NCI-H345 (cell line): ENCODE measurements around the gene OR52E4.

Source experiments
- DNase-seq: peaks from one replicate; lab custom pipeline; 2025; lab: John Stamatoyannopoulos, UW

The OR52E4 gene

DNA sequence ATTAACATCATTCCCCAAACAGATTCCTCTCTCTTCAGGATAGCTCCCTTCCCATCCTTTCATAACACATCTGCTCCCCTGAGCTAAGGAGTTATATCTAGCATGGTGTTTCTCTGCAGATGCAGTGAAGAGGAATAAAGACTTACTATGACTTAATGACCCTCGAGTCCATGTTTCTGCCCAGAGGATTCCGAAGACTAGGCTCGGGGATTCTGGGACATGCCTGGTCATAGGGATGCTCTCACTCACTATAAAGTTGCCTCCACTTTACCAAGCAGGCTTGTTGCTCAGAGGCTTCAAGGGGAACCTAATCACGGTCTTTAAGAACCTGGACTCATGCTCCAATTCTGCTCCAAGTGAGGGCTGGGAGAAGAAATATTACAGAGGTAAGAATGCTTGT, at the start of gene OR52E4:
Gene OR52E4 (plus strand): TSS at position 301 of the 400 bp plus-strand sequence. CDS start 3,664 bp downstream, outside the sequence.
- DNase-seq, result no peak

- peak; percentile 23 for DNase-seq
Measured at GRCh38 chr11:5831196-5831829, 49.1 kb upstream of the OR52E4 start.

DNA sequence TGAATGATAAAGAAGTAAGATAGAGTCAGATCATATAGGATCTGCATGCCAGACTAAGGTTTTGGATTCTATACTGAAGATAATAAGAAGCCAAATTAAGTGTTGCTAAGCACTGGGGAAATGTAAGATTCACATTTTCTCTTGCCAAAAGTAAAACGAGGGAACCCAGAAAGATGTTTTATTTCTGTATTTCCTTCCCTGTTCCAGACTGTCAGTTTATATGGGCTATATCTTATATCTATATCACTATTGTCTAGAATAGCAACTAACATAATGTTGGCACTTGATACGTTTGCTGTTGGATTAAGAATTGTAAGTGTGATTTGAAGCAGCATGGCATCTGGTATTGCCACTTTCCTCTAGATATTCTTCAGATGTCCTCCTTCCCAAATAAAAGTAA, 47.0 kb upstream of the OR52E4 start:
- DNase-seq, result no peak

GRCh38 chr11:5837695-5838094, 42.7 kb upstream of the OR52E4 start:
- no peak for DNase-seq

- no peak for DNase-seq
Measured at GRCh38 chr11:5841797-5842196, 38.6 kb upstream of the OR52E4 start, which contains the start of gene OR52E6. Gene OR52E6, minus strand, starts transcription at chr11:5841897. Its CDS starts 0 bp downstream, at chr11:5841897.

DNA sequence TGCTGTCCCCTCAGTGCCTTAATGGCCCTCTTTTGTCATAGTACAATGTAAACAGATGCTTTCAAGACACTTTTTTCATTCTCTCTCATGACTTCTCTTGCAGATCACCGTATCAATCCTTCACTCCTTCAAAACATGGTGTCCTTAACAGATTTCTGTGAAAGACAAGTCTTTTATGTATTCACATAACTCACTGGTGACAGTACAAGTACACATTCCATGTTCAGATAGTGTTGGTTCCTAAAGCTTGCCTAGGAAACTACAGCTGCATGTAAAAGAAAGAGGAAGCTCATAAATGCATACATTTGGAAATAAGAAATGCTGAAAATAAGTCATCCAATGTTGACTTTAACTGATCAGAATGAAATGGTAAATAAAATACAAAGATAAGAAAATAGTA, 33.7 kb upstream of the OR52E4 start:
- no peak for DNase-seq

DNA sequence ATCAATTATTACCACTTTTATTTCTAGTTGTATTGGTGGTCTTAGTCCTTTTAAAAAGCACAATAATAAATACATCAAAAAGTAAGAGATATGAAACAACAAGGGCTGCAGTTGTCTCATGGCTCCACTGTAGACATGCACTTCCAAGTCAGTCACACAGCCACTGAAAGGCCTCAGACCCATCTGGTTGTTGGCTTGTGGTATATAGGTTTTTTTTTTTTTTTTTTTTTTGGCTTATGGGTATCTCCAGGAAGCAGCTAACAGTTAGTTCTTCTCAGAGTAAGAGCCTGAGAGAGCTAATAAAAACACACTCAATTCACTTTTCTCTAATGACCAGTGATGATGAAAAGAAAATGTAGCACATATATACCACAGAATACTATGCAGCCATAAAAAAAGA, 32.7 kb upstream of the OR52E4 start:
- DNase-seq, result no peak

DNA sequence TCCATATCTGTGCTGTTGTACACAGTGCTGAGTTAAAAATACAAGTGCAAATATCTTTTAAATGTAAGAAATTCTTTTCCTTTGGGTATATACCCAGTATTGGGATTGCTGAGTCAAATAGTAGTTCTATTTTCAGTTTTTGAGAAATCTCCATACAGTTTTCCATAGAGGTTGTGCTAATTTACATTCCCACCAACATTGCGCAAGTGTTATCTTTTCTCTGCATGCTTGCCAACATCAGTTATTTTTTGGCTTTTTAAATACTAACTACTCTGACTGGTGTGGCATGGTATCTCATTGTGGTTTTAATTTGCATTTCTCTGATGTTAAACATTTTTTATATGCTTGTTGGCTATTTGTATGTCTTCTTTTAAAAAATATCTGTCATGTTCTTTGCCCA, 29.4 kb upstream of the OR52E4 start:
- DNase-seq, result no peak

- no peak for DNase-seq
Measured at GRCh38 chr11:5857590-5857989, 22.8 kb upstream of the OR52E4 start, which contains the start of gene OR52E8. Gene OR52E8, minus strand, starts transcription at chr11:5857690. Its CDS starts 0 bp downstream, at chr11:5857690.

- DNase-seq, result no peak
Measured at GRCh38 chr11:5865826-5866225, 14.6 kb upstream of the OR52E4 start.

- DNase-seq, result no peak
Measured at GRCh38 chr11:5878564-5878963, 1.9 kb upstream of the OR52E4 start.

DNA sequence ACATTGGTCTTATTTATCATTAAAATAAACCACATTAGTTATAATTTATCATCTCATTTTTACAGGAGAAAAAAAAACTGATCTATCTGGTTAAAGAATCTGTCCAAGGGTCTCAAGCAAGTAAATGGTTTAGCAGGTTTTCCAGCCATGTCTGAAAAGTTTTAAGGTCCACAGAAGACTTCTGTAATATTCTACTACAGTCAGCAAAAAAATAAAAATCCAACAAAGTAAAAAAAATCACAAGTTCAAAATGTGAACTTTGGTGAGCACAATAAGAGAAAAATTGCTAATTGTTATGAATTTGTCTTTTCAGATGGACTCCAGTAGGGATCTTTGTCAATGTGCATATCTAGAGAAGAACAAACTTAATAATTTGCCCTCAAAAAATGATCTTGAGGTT, 1.3 kb downstream of the OR52E4 start:
- no peak for DNase-seq

- no peak for DNase-seq
Measured at GRCh38 chr11:5887172-5887571, 6.7 kb downstream of the OR52E4 start.

DNA sequence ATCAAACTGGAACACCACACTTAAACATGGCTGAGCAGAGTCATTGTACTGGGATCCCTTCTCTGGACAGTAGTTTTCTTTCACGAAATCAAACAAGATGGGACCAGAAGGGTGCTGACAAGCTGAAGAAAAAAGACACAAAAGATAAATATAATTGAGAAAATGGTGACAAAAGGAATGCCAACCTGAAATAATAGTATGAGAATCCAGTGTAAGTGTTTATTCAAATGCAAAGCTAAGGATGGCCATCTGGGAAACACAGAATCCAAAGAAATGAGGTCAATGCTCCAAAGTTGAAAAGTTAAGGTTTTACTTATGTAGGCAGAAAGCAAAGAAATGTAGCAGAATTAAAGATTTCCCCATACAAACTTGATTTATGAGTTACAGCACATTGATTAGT, 7.2 kb downstream of the OR52E4 start:
- no peak for DNase-seq

DNA sequence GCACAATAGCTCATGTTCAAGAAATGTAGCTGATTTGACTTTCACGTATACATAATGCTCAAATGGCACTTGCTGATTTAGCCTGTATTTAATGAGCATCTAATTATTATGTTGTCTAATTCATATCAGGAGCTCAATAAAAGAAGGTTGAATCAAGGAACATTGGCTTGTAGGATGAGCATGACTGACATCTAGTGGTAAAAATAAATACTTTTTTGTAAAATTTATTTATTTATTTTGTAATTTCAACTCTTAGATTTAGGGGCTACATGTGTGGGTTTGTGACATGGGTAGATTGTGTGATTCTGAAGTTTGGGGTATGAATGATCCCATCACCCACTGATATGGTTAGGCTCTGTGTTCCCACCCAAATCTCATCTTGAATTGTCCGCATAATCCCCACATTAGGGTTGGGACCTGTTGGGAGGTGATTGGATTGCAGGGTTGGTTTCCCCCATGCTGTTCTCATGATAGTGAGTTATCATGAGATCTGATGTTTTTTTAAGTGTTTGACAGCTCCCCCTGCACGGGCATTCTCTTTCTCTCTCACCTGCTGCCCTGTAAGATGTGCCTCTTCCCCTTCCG, 10.9 kb downstream of the OR52E4 start:
- peak; percentile 11 for DNase-seq

- no peak for DNase-seq
Measured at GRCh38 chr11:5892908-5893307, 12.5 kb downstream of the OR52E4 start, which contains the start of gene OR52E5. Gene OR52E5, plus strand, starts transcription at chr11:5893208. Its CDS starts 7,569 bp downstream, at chr11:5900777.

GRCh38 chr11:5899534-5899933, 19.1 kb downstream of the OR52E4 start:
- no peak for DNase-seq

DNA sequence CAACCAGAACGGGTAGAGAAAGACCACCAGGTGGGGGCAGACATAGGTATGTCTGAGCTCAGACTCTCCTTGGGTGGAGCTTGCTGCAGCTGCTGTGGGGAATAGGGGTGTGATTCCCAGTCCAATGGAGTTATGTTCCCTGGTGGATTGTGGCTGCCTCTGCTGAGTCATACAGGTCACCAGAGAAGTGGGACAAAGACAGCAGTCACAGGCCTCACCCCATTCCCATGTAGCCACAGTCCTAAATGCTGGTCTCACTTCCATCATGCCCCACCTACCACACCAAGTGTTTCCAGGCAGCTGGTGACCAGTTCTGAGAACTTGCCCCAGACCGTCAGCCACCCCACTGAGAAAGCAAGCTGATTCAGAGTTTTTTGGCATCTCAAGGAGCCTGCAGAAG, 30.1 kb downstream of the OR52E4 start:
- no peak for DNase-seq

GRCh38 chr11:5922749-5923426, 42.5 kb downstream of the OR52E4 start:
- no peak for DNase-seq

DNA sequence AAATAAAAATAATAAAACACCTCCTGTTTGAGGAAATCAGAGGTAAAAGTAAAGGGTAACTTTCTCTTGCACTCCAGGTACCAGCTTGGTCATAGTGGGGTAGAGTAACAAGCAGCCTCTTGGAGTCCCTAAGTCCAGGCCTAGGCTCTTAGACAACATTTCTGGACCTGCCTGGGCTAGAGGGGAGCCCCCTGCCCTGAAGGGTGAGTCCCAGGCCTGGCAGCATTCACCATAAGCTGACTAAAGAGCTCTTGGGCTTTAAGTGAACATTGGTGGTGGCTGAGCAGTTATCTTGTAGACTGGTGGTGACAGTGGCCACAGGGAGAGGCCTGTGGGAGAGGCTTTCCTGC, 43.0 kb downstream of the OR52E4 start:
- no peak for DNase-seq

GRCh38 chr11:5923794-5924193, 43.4 kb downstream of the OR52E4 start:
- no peak for DNase-seq

- DNase-seq, result no peak
Measured at GRCh38 chr11:5928271-5928670, 47.8 kb downstream of the OR52E4 start.

- no peak for DNase-seq
Measured at GRCh38 chr11:5928811-5929210, 48.4 kb downstream of the OR52E4 start.
